Ovary (tissue), 9 donors: ENCODE results near the gene PRPSAP2. TPM values are rescaled to one million over a fixed set of nuclear protein-coding genes. Genes with fewer than 3 reads are reported as not detected.
"Not testable (repeated sequence)": the region's sequence is repeated elsewhere in the genome, so short reads cannot be mapped to it uniquely, and the experiment has no call there.

Experiments
- DNase-seq, 5 donors: peaks; one replicate each; pipeline ENCODE4 v3.0.0-alpha.2; 2019 to 2020
- H3K27ac ChIP-seq, 2 donors: fragments of 200-600 bp; one replicate each; pipeline versions ENCODE4 v1.5.1 to v1.8.0; 2019 to 2022
- H3K27me3 ChIP-seq: fragments of 200-600 bp; one replicate; pipeline ENCODE4 v1.8.0; 2022
- H3K36me3 ChIP-seq: fragments of 200-600 bp; sonication (generic); one replicate; pipeline ENCODE4 v1.5.1; 2019
- H3K4me1 ChIP-seq: one replicate; pipeline ENCODE4 v1.8.1; 2013; ENCODE audit warnings: mild to moderate bottlenecking, moderate library complexity; ENCODE audit not compliant: insufficient read depth
- H3K4me3 ChIP-seq: fragments of 200-600 bp; sonication (generic); one replicate; pipeline ENCODE4 v1.5.1; 2017
- H3K9me3 ChIP-seq, 2 donors: fragments of 200-600 bp in 1 of 2; sonication (generic) in 1 of 2; one replicate each; pipeline versions ENCODE4 v1.5.1 to v1.8.1; 2013 to 2019; ENCODE audit warnings: mild to moderate bottlenecking in 1 of 2, moderate library complexity in 1 of 2
- EP300 ChIP-seq: sonication (generic); formaldehyde crosslinking; IDR thresholded peaks from one replicate; pipeline ENCODE4 v1.6.1; 2017; ENCODE audit warnings: antibody characterized with exemption
- POLR2A ChIP-seq: fragments of 450-650 bp; IDR thresholded peaks from one replicate; pipeline ENCODE4 v1.6.1; 2017; ENCODE audit warnings: antibody characterized with exemption, mild to moderate bottlenecking, moderate library complexity
- WGBS, 3 donors: extraction: QIAGEN DNeasy Blood & Tissue Kit in 1 of 3; methylation state at CpG; one replicate each; pipeline versions ENCODE4 v1.1.5 to v1.1.7; 2013 to 2017; 5-methylcytosine and 5-hydroxymethylcytosine counted together
- intact Hi-C, 4 donors: fragments of 100-400 bp; cut with DNase I; formaldehyde crosslinking; loops; one replicate each; pipeline versions ENCODE4 v1.11.0 to v1.15.1; 2022 to 2023
- polyA plus RNA-seq, 2 donors: library from polyadenylated mRNA; stranded (reverse); fragments of 200-250 nt in 1 of 2; fragments of 350-450 nt in 1 of 2; fragmentation: Illumina TruSeq in 1 of 2; extraction: RNeasy Lipid Tissue Mini Kit (QIAGEN cat#74804) in 1 of 2; gene quantifications; one replicate each; pipeline ENCODE4 v1.2.3, GENCODE V29; 2013 to 2014
- total RNA-seq, 7 donors: library from RNA; depleted of rRNA in 2 of 7; stranded (reverse); fragments of >200 nt in 2 of 7; fragmentation: NEBNext Ultra II Directional in 3 of 7; extraction: Animal tissue kit (Norgen Biotek cat#: 25700) in 3 of 7; gene quantifications; one replicate each; pipeline versions ENCODE4 v1.1.0 to v1.2.4, GENCODE V29; 2016 to 2023
- TF ChIP-seq, protein P1 (sequence below), 3 donors: fragments of 450-650 bp in 2 of 3; fragments of 200-600 bp in 1 of 3; IDR thresholded peaks; one replicate each; pipeline versions ENCODE4 v1.5.1 to v1.8.0; 2016 to 2022; ENCODE audit warnings: antibody characterized with exemption in 3 of 3, mild to moderate bottlenecking in 1 of 3
- donor health status: DM: no; HTN: no; CAD: no; lungs with moderate emphysema.
- donor health status: DM: no; HTN: no; CAD: no.
- donor health status: Bipolar disorder and iron deficiency.
- donor health status: DM: yes; HTN: yes; CAD: no.
- donor health status: DM: no; HTN: no; CAD: no.
- donor health status: DM: yes; HTN: yes; CAD: no.

The PRPSAP2 gene
- total and polyA plus RNA-seq, 9 donors, result 25.2 to 44.7 (median 35.4) TPM

GRCh38 chr17:18921485-18921884 lies 63.6 kb downstream of the PRPSAP2 start:
- Histone ChIP-seq H3K36me3 (no peaks in the 10 kb centered on the region), H3K27me3 (no peaks in the 10 kb centered on the region), H3K4me1 (peaks cover 3% of the 10 kb centered on the region), H3K27ac (no peak overlapping the region), H3K4me3 (no peak overlapping the region), H3K9me3 (no peaks in the 10 kb centered on the region)
- no peak for DNase-seq
- TF ChIP-seq POLR2A, result no peak
- TF ChIP-seq, protein P1, sequence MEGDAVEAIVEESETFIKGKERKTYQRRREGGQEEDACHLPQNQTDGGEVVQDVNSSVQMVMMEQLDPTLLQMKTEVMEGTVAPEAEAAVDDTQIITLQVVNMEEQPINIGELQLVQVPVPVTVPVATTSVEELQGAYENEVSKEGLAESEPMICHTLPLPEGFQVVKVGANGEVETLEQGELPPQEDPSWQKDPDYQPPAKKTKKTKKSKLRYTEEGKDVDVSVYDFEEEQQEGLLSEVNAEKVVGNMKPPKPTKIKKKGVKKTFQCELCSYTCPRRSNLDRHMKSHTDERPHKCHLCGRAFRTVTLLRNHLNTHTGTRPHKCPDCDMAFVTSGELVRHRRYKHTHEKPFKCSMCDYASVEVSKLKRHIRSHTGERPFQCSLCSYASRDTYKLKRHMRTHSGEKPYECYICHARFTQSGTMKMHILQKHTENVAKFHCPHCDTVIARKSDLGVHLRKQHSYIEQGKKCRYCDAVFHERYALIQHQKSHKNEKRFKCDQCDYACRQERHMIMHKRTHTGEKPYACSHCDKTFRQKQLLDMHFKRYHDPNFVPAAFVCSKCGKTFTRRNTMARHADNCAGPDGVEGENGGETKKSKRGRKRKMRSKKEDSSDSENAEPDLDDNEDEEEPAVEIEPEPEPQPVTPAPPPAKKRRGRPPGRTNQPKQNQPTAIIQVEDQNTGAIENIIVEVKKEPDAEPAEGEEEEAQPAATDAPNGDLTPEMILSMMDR (IDR thresholded peaks at IDR 0.05), result no peak
- no peak for TF ChIP-seq EP300
- intact Hi-C loops, result no loop called here
- WGBS, 3 donors, result 74 to 95% (median 75%) methylated on average over 2 of the region's 2 CpGs

DNA sequence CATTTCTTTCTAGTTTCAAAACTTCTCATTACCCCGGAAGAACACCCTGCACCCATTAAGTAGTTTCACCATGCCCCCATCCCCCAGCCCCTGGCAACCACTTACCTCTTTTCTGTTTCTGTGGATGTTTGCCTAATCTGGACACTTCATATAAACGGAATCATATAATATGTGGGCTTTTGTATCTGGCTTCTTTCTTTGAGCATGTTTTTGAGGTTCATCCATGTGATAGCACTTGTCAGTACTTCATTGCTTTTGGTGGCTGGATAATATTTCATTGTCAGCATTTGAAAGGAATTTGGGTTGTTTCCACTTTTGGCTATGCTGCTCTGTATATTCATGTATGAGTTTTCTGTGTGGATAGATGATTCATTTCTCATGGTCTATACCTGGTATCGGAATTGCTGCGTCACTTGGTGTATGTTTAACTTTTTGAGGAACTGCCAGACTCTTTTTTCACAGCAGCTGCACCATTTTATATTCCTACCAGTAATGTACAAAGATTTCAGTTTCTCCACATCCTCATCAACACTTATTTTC lies 64.1 kb downstream of the PRPSAP2 start:
- Histone ChIP-seq H3K36me3 (no peaks in the 10 kb centered on the region), H3K27ac (no peak overlapping the region), H3K27me3 (no peaks in the 10 kb centered on the region), H3K4me3 (no peak overlapping the region), H3K4me1 (peaks cover 3% of the 10 kb centered on the region), H3K9me3 (no peaks in the 10 kb centered on the region)
- intact Hi-C loops, result no loop called here
- TF ChIP-seq POLR2A, result no peak
- peak in 1 of 5 donors; percentile 39 for DNase-seq
- 68 to 84% (median 76%) methylated on average over 4 of the region's 4 CpGs for whole genome bisulfite sequencing, 3 donors

- H3K27me3 ChIP-seq, H3K36me3 ChIP-seq, H3K27ac ChIP-seq, DNase-seq, H3K9me3 ChIP-seq, H3K4me1 ChIP-seq, intact Hi-C loops, H3K4me3 ChIP-seq: not testable (repeated sequence)
- 93 to 95% (median 94%) methylated on average over 7 of the region's 7 CpGs for WGBS, 3 donors
Observed at GRCh38 chr17:18922596-18922995, 64.7 kb downstream of the PRPSAP2 start.

- Histone ChIP-seq H3K36me3 (no peaks in the 10 kb centered on the region), H3K27me3 (no peaks in the 10 kb centered on the region), H3K9me3 (no peaks in the 10 kb centered on the region), H3K4me3 (no peak overlapping the region), H3K27ac (no peak overlapping the region), H3K4me1 (peaks cover 3% of the 10 kb centered on the region)
- DNase-seq, result no peak
- TF ChIP-seq EP300 (no peak), POLR2A (no peak)
- TF ChIP-seq, protein P1 (IDR thresholded peaks at IDR 0.05), result no peak
- 96 to 100% (median 96%) methylated on average over 1 of the region's 1 CpG for WGBS, 3 donors
- intact Hi-C loops, result no loop called here
Observed at GRCh38 chr17:18925187-18925586, 67.3 kb downstream of the PRPSAP2 start.

DNA sequence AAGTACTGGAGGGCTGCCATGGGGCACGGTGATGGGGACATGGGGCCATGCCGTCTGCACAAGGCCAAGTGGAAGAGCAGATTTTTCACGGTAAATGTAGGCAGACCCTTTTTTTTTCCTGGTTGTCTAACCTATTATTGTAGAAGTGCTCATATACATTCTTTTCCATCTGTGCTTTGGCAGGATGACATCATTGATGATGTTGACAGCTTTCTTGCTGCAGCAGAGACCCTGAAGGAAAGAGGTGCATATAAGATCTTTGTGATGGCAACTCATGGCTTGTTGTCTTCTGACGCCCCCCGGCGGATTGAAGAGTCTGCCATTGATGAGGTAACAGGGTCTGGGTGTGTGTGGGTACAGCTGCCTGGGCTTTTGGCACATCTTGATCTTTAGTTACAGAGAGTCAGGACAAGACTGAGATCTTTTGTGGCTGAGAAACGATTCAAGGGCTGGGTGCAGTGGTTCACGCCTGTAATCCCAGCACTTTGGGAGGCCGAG lies 70.7 kb downstream of the PRPSAP2 start:
- TF ChIP-seq EP300 (no peak), POLR2A (no peak)
- TF ChIP-seq, protein P1 (IDR thresholded peaks at IDR 0.05), result no peak
- H3K27me3 ChIP-seq, result no peaks in the 10 kb centered on the region
- H3K36me3 ChIP-seq, result no peaks in the 10 kb centered on the region
- intact Hi-C loops, result no loop called here
- no peak overlapping the region for H3K4me3 ChIP-seq
- no peaks in the 10 kb centered on the region for H3K9me3 ChIP-seq
- H3K4me1 ChIP-seq, result no peaks in the 10 kb centered on the region
- WGBS, 3 donors, result 88 to 95% (median 93%) methylated on average over 9 of the region's 9 CpGs
- no peak overlapping the region for H3K27ac ChIP-seq
- DNase-seq, result no peak
